GM18505 (cell line): ENCODE measurements around the gene EPHB2.

Experiments
- ATAC-seq: cut with Tn5 transposase; IDR thresholded peaks from one replicate; pipeline ENCODE4 v1.9.1; 2021; ENCODE audit not compliant: unreplicated experiment
- POLR2A ChIP-seq: IDR thresholded peaks from 4 replicates; pipeline ENCODE4 v1.6.1; 2011; ENCODE audit warnings: borderline replicate concordance; ENCODE audit not compliant: insufficient read depth, insufficient read length; ENCODE audit errors: extremely low read depth

The EPHB2 gene

DNA sequence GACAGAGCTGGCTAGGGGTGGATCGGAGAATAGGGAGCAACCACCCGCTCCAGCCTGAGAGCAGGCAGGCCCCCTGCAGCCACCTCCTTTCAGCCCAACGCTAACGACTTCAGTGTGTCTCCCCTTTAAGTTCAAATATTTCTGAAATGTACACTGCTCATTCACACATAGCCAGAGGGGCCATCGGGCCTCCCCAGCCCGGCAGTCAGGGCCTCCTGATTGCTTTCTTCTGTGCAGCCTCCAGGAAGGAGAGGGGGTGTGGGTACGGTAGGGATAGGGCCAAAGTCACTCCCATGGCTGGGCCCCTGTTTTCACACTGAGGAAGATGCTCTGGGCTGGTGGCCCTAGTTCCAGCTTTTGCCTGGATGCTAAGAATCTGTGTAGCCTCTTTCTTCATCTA is 64.8 kb downstream of the EPHB2 start:
- no peak for TF ChIP-seq POLR2A
- no peak for ATAC-seq

- TF ChIP-seq POLR2A = no peak
- ATAC-seq = no peak
These were observed 65.5 kb downstream of the EPHB2 start for GRCh38 chr1:22776035-22776613.

- no peak for TF ChIP-seq POLR2A
These were observed 66.9 kb downstream of the EPHB2 start for GRCh38 chr1:22777388-22778057.

GRCh38 chr1:22778408-22778807 is 67.8 kb downstream of the EPHB2 start:
- no peak for ATAC-seq

More at GRCh38 chr1:22777388-22778057, 66.9 kb downstream of the EPHB2 start:
- no peak for ATAC-seq

DNA sequence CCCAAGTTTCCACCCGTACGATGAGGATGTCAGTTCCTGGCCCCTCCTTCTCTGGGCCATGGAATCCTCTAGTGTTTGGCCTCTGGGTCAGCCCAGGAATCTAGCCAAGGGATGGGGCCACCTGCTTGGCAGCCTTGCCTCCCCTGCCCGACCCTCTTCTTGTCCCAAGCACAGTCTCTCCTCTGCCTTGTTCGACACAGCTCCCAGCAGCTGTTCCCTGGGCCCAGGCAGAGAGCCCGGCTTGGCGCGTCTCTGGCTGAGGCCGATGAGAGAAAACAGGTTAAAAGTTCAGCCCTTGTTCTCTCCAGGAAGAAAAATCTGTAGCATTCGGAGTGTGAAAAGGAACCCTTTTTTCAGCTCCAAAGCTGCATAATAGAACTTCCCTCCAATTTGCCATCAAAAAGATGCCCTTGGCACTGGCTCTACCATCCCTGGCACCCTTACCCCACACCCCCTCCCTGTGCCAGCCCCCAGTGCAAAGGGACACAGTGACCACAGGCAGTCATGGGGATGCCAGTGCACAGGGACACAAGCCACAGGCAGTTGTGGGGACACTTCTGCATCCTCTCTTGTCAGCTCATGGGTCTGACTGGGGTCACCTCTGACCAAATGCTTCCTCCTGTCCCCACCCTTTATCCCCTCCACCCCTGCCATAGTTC is 68.4 kb downstream of the EPHB2 start:
- no peak for TF ChIP-seq POLR2A
- no peak for ATAC-seq

More at GRCh38 chr1:22778408-22778807, 67.8 kb downstream of the EPHB2 start:
- TF ChIP-seq POLR2A = no peak

- no peak for TF ChIP-seq POLR2A
- no peak for ATAC-seq
These were observed 70.1 kb downstream of the EPHB2 start for GRCh38 chr1:22780696-22781095.

DNA sequence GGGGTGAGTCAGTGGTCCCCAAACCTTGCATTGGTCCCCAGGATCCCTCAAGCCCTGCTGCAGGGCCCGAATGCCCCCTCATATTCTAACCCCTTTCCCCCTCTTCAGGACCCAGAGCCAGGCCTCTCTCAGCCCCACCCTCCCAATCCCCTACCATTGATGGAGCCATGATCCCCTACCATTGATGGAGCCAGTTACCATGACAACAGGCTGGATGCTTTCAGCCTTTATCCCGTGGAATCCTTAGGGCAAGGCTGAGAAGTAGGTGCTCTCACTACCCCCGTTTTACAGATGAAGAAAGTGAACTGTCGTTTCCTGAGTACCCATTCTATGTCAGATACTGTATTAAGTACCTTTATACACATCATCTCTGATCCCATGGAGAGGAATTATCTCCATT is 70.8 kb downstream of the EPHB2 start:
- ATAC-seq = no peak
- TF ChIP-seq POLR2A = no peak

DNA sequence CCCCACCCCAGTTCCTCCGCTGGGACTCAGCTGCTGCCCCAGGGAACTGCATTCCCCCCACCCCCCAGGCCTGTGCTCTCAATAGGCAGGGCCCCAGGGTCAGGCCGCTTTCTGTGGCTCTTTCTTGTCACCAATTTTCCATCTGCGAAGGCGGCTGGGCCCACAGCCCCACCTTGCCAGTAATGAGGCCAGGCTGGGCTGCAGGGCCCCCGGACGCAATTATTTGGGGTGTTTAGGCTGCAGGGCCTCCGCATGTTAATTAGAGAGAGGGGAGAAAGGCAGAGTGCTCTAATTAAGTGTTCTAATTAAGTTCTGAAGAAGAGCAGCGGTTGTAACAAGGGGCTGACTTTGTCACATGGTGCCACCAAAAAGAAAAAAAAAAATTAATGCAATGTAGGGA is 71.8 kb downstream of the EPHB2 start:
- ATAC-seq = no peak
- no peak for TF ChIP-seq POLR2A

GRCh38 chr1:22784317-22784716 is 73.7 kb downstream of the EPHB2 start:
- no peak for TF ChIP-seq POLR2A
- no peak for ATAC-seq

DNA sequence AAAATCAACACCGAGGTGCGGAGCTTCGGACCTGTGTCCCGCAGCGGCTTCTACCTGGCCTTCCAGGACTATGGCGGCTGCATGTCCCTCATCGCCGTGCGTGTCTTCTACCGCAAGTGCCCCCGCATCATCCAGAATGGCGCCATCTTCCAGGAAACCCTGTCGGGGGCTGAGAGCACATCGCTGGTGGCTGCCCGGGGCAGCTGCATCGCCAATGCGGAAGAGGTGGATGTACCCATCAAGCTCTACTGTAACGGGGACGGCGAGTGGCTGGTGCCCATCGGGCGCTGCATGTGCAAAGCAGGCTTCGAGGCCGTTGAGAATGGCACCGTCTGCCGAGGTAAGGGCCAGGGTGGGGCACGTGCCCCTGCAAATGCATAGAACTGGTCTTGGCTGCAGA is 74.1 kb downstream of the EPHB2 start:
- no peak for ATAC-seq
- no peak for TF ChIP-seq POLR2A

DNA sequence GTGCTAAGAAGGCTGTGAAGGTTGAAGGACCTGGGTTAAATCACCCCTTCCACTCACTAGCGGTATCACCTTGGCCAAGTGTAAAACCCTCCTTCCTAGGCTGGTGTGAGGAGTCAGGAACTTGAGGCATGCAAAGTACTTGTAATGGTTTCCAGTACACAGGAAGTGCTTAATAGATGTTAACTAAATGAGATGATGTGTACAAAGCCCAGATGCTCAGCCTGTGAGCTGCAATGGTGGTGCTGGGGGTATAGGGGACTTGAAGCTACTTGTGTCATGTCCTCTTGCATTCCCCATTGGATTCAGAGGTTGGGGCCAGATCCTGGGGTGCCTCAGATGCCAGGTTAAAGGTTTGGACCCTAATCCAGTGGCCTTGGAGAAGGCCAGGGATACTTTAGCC is 75.5 kb downstream of the EPHB2 start:
- no peak for ATAC-seq
- no peak for TF ChIP-seq POLR2A

- no peak for ATAC-seq
These were observed 76.3 kb downstream of the EPHB2 start for GRCh38 chr1:22786719-22787489.

DNA sequence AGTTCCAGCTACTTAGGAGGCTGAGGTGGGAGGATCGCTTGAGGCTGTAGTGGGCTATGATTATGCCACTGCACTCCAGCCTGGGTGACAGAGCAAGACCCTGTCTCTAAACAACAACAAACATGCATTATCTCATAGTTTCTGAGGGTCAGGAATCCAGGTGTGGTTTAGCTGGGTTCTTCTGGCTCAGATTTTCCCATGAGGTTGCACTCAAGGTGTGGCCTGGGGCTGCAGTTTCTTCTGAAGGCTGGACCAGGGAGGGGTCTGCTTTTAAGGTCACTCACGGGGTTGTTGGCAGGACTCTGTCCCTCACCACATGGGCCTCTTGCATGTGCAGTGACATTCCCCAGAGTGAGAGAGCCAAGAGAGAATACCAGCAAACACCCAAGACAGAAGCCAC is 77.0 kb downstream of the EPHB2 start:
- TF ChIP-seq POLR2A = no peak
- no peak for ATAC-seq

More at GRCh38 chr1:22786719-22787489, 76.3 kb downstream of the EPHB2 start:
- TF ChIP-seq POLR2A = no peak
